Measurements from ENCODE around the gene IL36RN.

GRCh38 chr2:113064281-113064680, 5.3 kb downstream of the IL36RN start:
- TF ChIP-seq NFRKB (IDR thresholded peaks at IDR 0.05) = no peak
- TF ChIP-seq SP1 (IDR thresholded peaks at IDR 0.05) = no peak

All from HEK293T (cell line).